ENCODE measurements around the gene KRTAP26-1. TPM values are rescaled to one million over a fixed set of nuclear protein-coding genes. Genes with fewer than 3 reads are reported as not detected.

Gene KRTAP26-1
- polyA plus RNA-seq, 4 donors = not detected

DNA sequence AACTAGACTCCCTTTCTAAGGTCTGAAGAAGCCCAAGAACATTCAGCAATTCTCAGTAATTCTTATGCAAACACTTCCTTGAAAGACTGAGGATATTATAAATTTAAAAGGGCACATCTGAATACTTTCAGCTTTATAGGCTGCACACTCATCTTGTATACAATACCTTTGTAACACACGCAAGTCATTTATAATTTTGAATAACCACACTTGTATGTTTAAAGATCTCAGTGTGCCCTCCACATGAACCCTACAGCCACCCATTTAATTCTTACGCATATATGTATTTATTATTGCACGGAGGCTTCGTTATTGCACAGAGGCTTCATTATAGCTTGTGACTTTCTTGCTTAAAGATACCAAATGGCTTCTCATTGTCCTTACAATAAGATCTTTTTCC is 18.6 kb upstream of the KRTAP26-1 start:
- no peaks in the 10 kb centered on the region for H3K27me3 ChIP-seq (ENCODE audit: control insufficient read depth in 3 of 3, insufficient read depth in 3 of 3, low read length in 3 of 3)
- DNase-seq (no peak), FAIRE-seq (no peak)
- H3K4me1 ChIP-seq (ENCODE audit: control insufficient read depth in 3 of 3, insufficient read depth in 2 of 3, low read depth in 1 of 3, low read length in 2 of 3) = no peaks in the 10 kb centered on the region
- 84 to 91% (median 85%) methylated on average over 4 of the region's 4 CpGs for WGBS, 3 donors
- H3K27ac ChIP-seq (ENCODE audit: low read depth in 1 of 3, low read length in 2 of 3) = no peak overlapping the region
- H3K4me3 ChIP-seq (ENCODE audit: low read depth in 1 of 3, low read length in 3 of 3) = no peak overlapping the region
- no peaks in the 10 kb centered on the region for H3K36me3 ChIP-seq (ENCODE audit: control insufficient read depth in 3 of 3, insufficient read depth in 2 of 3, low read depth in 1 of 3, low read length in 3 of 3)
- peaks cover 0 to 3% of the 10 kb centered on the region in 2 donors for H3K9me3 ChIP-seq (ENCODE audit: control insufficient read depth in 2 of 2, insufficient read depth in 1 of 2, low read depth in 1 of 2, low read length in 1 of 2)

- Histone ChIP-seq H3K36me3 (ENCODE audit: control insufficient read depth in 3 of 3, insufficient read depth in 2 of 3, low read depth in 1 of 3, low read length in 3 of 3) (no peaks in the 10 kb centered on the region), H3K4me1 (ENCODE audit: control insufficient read depth in 3 of 3, insufficient read depth in 2 of 3, low read depth in 1 of 3, low read length in 2 of 3) (no peaks in the 10 kb centered on the region), H3K27ac (ENCODE audit: low read depth in 1 of 3, low read length in 2 of 3) (no peak overlapping the region), H3K9me3 (ENCODE audit: control insufficient read depth in 2 of 2, insufficient read depth in 1 of 2, low read depth in 1 of 2, low read length in 1 of 2) (peaks cover 0 to 3% of the 10 kb centered on the region in 2 donors), H3K4me3 (ENCODE audit: low read depth in 1 of 3, low read length in 3 of 3) (no peak overlapping the region), H3K27me3 (ENCODE audit: control insufficient read depth in 3 of 3, insufficient read depth in 3 of 3, low read length in 3 of 3) (no peaks in the 10 kb centered on the region)
- DNase-seq (no peak), FAIRE-seq (no peak)
Observed at GRCh38 chr21:30337772-30338171, 17.7 kb upstream of the KRTAP26-1 start.

DNA sequence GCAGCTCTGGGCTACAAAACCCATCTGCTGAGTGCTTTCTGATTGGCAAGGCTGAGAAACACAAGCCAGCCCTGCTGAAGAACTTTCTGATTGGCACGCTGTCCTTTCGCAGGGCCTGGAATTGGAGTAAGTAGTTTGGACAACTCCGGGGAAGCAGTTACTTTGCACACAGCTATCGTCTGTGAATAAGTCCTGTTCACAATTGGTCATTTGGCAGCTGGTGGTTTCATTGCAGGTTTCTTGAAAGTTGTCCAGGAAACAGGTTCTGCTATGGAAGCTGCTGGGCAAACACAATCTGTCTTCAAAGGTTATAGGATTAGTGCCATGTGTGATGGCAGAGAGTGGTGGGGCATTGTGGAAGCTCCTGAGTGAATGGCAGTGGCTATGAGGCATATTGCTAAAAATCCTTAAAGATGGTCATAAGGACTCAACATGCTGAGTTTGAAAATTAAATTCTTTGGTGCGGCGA is 17.2 kb upstream of the KRTAP26-1 start, which contains the start of gene KRTAP27-1:
TSS of gene KRTAP27-1 (minus strand) at position 419 of the 469 bp plus-strand sequence. CDS start at position 393, 26 bp downstream.
- no peak within 1 kb of the TSS for H3K27ac ChIP-seq (ENCODE audit: low read depth in 1 of 3, low read length in 2 of 3)
- 86 to 94% (median 92%) methylated on average over 6 of the region's 6 CpGs for WGBS, 3 donors
- no peaks in the 10 kb centered on the region for H3K4me1 ChIP-seq (ENCODE audit: control insufficient read depth in 3 of 3, insufficient read depth in 2 of 3, low read depth in 1 of 3, low read length in 2 of 3)
- peaks cover 0 to 3% of the 10 kb centered on the region in 2 donors for H3K9me3 ChIP-seq (ENCODE audit: control insufficient read depth in 2 of 2, insufficient read depth in 1 of 2, low read depth in 1 of 2, low read length in 1 of 2)
- no peaks in the 10 kb centered on the region for H3K27me3 ChIP-seq (ENCODE audit: control insufficient read depth in 3 of 3, insufficient read depth in 3 of 3, low read length in 3 of 3)
- FAIRE-seq (no peak), DNase-seq (no peak)
- no peaks in the 10 kb centered on the region for H3K36me3 ChIP-seq (ENCODE audit: control insufficient read depth in 3 of 3, insufficient read depth in 2 of 3, low read depth in 1 of 3, low read length in 3 of 3)
- H3K4me3 ChIP-seq (ENCODE audit: low read depth in 1 of 3, low read length in 3 of 3) = no peak within 1 kb of the TSS

DNA sequence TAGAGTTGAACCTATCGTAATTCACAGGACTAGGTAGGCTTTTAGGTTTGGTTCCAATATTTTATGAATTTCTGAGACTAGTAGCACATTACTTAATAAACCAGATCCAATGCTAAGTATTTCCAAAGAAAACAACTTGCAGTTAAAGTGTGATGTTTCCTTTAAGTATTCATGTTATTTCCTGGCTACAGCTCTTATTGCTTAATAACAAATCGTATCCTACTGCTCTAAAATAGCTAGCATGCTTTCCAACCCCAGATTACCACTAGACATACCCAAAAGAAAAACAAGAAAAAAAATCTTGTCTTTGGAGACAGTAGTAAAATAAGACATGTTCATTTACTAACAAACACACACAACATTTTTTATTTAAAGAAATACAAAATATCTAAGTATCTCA is 16.5 kb upstream of the KRTAP26-1 start:
- H3K36me3 ChIP-seq (ENCODE audit: control insufficient read depth in 3 of 3, insufficient read depth in 2 of 3, low read depth in 1 of 3, low read length in 3 of 3) = no peaks in the 10 kb centered on the region
- no peaks in the 10 kb centered on the region for H3K27me3 ChIP-seq (ENCODE audit: control insufficient read depth in 3 of 3, insufficient read depth in 3 of 3, low read length in 3 of 3)
- no peak overlapping the region for H3K27ac ChIP-seq (ENCODE audit: low read depth in 1 of 3, low read length in 2 of 3)
- peaks cover 0 to 2% of the 10 kb centered on the region in 2 donors for H3K9me3 ChIP-seq (ENCODE audit: control insufficient read depth in 2 of 2, insufficient read depth in 1 of 2, low read depth in 1 of 2, low read length in 1 of 2)
- H3K4me3 ChIP-seq (ENCODE audit: low read depth in 1 of 3, low read length in 3 of 3) = no peak overlapping the region
- 58 to 81% (median 74%) methylated on average over 2 of the region's 2 CpGs for WGBS, 3 donors
- DNase-seq (no peak), FAIRE-seq (no peak)
- no peaks in the 10 kb centered on the region for H3K4me1 ChIP-seq (ENCODE audit: control insufficient read depth in 3 of 3, insufficient read depth in 2 of 3, low read depth in 1 of 3, low read length in 2 of 3)

DNA sequence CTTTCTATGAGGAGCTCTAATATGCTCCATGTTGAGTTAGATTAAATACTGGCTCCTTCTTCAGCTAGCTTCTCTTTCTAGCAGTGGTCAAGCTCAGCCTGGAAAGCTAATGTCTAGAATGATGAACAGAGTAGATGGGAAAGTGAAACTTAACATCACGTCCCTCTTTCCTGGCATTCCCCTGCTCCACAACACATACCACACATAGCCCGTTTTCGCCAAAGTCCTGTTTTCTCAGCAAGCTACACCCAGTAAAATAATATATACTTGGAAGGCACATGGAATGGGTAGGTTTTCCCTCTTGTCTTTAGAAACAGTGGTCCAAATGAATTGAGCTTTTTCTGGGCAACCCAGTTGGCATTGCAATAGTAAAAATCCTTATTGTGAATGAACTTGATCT is 13.6 kb upstream of the KRTAP26-1 start:
- Histone ChIP-seq H3K4me1 (ENCODE audit: control insufficient read depth in 3 of 3, insufficient read depth in 2 of 3, low read depth in 1 of 3, low read length in 2 of 3) (no peaks in the 10 kb centered on the region), H3K27me3 (ENCODE audit: control insufficient read depth in 3 of 3, insufficient read depth in 3 of 3, low read length in 3 of 3) (no peaks in the 10 kb centered on the region), H3K27ac (ENCODE audit: low read depth in 1 of 3, low read length in 2 of 3) (no peak overlapping the region), H3K9me3 (ENCODE audit: control insufficient read depth in 2 of 2, insufficient read depth in 1 of 2, low read depth in 1 of 2, low read length in 1 of 2) (peaks cover 0 to 2% of the 10 kb centered on the region in 2 donors), H3K4me3 (ENCODE audit: low read depth in 1 of 3, low read length in 3 of 3) (no peak overlapping the region), H3K36me3 (ENCODE audit: control insufficient read depth in 3 of 3, insufficient read depth in 2 of 3, low read depth in 1 of 3, low read length in 3 of 3) (no peaks in the 10 kb centered on the region)
- WGBS, 3 donors = 66 to 88% (median 87%) methylated on average over 3 of the region's 3 CpGs
- no peak for DNase-seq
- FAIRE-seq = no peak

DNA sequence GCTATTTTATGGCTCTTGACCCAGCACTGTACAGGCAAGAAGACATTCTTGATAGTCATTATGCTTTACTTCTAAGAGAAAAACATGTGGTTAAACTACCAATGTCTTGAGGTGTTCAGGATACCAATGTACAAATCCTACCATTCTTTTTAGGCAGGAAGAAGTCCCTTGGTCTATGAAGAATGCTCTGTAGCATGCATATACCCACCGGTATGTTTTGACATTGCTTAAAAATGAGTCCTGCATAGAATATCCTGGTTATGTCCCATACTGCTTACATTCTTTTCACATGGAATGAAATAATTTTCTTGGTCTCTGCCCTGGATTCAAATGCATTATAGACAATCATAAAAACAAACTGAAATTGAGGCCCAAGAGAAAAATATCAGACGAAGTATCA is 12.6 kb upstream of the KRTAP26-1 start:
- Histone ChIP-seq H3K27ac (ENCODE audit: low read depth in 1 of 3, low read length in 2 of 3) (no peak overlapping the region), H3K4me3 (ENCODE audit: low read depth in 1 of 3, low read length in 3 of 3) (no peak overlapping the region), H3K4me1 (ENCODE audit: control insufficient read depth in 3 of 3, insufficient read depth in 2 of 3, low read depth in 1 of 3, low read length in 2 of 3) (no peaks in the 10 kb centered on the region), H3K36me3 (ENCODE audit: control insufficient read depth in 3 of 3, insufficient read depth in 2 of 3, low read depth in 1 of 3, low read length in 3 of 3) (no peaks in the 10 kb centered on the region), H3K9me3 (ENCODE audit: control insufficient read depth in 2 of 2, insufficient read depth in 1 of 2, low read depth in 1 of 2, low read length in 1 of 2) (peaks cover 0 to 2% of the 10 kb centered on the region in 2 donors), H3K27me3 (ENCODE audit: control insufficient read depth in 3 of 3, insufficient read depth in 3 of 3, low read length in 3 of 3) (no peaks in the 10 kb centered on the region)
- WGBS, 3 donors = 85 to 90% (median 86%) methylated on average over 2 of the region's 2 CpGs
- DNase-seq (no peak), FAIRE-seq (no peak)

- no peaks in the 10 kb centered on the region for H3K36me3 ChIP-seq (ENCODE audit: control insufficient read depth in 3 of 3, insufficient read depth in 2 of 3, low read depth in 1 of 3, low read length in 3 of 3)
- H3K27me3 ChIP-seq (ENCODE audit: control insufficient read depth in 3 of 3, insufficient read depth in 3 of 3, low read length in 3 of 3) = no peaks in the 10 kb centered on the region
- FAIRE-seq = no peak
- H3K4me1 ChIP-seq (ENCODE audit: control insufficient read depth in 3 of 3, insufficient read depth in 2 of 3, low read depth in 1 of 3, low read length in 2 of 3) = no peaks in the 10 kb centered on the region
- WGBS, 3 donors = 79 to 84% (median 79%) methylated on average over 4 of the region's 4 CpGs
- H3K9me3 ChIP-seq (ENCODE audit: control insufficient read depth in 2 of 2, insufficient read depth in 1 of 2, low read depth in 1 of 2, low read length in 1 of 2) = peaks cover 2 to 3% of the 10 kb centered on the region in 2 donors
- no peak overlapping the region for H3K27ac ChIP-seq (ENCODE audit: low read depth in 1 of 3, low read length in 2 of 3)
- DNase-seq = no peak
- no peak overlapping the region for H3K4me3 ChIP-seq (ENCODE audit: low read depth in 1 of 3, low read length in 3 of 3)
Observed at GRCh38 chr21:30329203-30329875, 9.2 kb upstream of the KRTAP26-1 start.

- no peak for FAIRE-seq
- H3K4me3 ChIP-seq (ENCODE audit: low read depth in 1 of 3, low read length in 3 of 3) = no peak overlapping the region
- no peaks in the 10 kb centered on the region for H3K36me3 ChIP-seq (ENCODE audit: control insufficient read depth in 3 of 3, insufficient read depth in 2 of 3, low read depth in 1 of 3, low read length in 3 of 3)
- H3K4me1 ChIP-seq (ENCODE audit: control insufficient read depth in 3 of 3, insufficient read depth in 2 of 3, low read depth in 1 of 3, low read length in 2 of 3) = no peaks in the 10 kb centered on the region
- no peak for DNase-seq
- peaks cover 2 to 3% of the 10 kb centered on the region in 2 donors for H3K9me3 ChIP-seq (ENCODE audit: control insufficient read depth in 2 of 2, insufficient read depth in 1 of 2, low read depth in 1 of 2, low read length in 1 of 2)
- no peaks in the 10 kb centered on the region for H3K27me3 ChIP-seq (ENCODE audit: control insufficient read depth in 3 of 3, insufficient read depth in 3 of 3, low read length in 3 of 3)
- no peak overlapping the region for H3K27ac ChIP-seq (ENCODE audit: low read depth in 1 of 3, low read length in 2 of 3)
Observed at GRCh38 chr21:30326390-30326789, 6.3 kb upstream of the KRTAP26-1 start.

- Histone ChIP-seq H3K27ac (ENCODE audit: low read depth in 1 of 3, low read length in 2 of 3) (no peak overlapping the region), H3K36me3 (ENCODE audit: control insufficient read depth in 3 of 3, insufficient read depth in 2 of 3, low read depth in 1 of 3, low read length in 3 of 3) (no peaks in the 10 kb centered on the region), H3K4me3 (ENCODE audit: low read depth in 1 of 3, low read length in 3 of 3) (no peak overlapping the region), H3K4me1 (ENCODE audit: control insufficient read depth in 3 of 3, insufficient read depth in 2 of 3, low read depth in 1 of 3, low read length in 2 of 3) (no peaks in the 10 kb centered on the region), H3K9me3 (ENCODE audit: control insufficient read depth in 2 of 2, insufficient read depth in 1 of 2, low read depth in 1 of 2, low read length in 1 of 2) (no peaks in the 10 kb centered on the region), H3K27me3 (ENCODE audit: control insufficient read depth in 3 of 3, insufficient read depth in 3 of 3, low read length in 3 of 3) (no peaks in the 10 kb centered on the region)
- FAIRE-seq (no peak), DNase-seq (no peak)
- 85 to 89% (median 85%) methylated on average over 2 of the region's 2 CpGs for WGBS, 3 donors
Observed at GRCh38 chr21:30315701-30316100, 4.4 kb downstream of the KRTAP26-1 start.
